ENCODE measurements around the gene H6PD.

The H6PD gene

DNA sequence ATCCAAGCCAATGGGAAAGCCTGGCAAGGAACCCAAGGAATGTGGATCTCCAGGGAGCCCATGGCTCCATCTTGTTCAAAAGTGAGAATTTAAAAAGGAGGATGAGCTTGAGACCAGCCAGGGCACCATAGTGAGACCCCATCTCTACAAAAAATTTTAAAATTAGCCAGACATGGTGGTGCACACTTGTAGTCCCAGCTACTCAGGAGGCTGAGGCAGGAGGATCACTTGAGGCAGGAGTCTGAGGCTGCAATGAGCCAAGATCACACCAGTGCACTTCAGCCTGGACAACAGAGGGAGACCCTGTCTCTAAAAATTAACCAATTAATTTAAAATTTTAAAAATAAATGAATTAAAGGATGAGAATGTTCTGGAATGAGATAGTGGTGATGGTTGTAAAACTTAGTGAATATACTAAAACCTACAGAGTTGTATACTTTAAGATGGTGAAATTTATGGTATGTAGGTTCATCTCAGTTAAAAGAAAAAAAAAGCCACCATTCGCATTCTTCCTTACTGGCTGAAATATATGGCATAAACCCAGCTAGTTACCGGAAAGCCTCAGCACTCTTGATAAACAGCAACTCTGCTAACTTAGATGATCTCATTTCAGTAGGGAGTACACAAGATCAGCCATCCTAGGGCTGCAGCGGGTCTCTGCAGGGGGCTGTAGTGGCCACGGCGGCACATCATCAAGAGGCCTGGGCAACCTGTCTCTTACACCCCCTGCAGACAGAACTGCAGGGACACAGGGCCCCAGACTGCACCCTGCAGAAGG, 48.3 kb upstream of the H6PD start (continued):
- TF ChIP-seq, protein P1, sequence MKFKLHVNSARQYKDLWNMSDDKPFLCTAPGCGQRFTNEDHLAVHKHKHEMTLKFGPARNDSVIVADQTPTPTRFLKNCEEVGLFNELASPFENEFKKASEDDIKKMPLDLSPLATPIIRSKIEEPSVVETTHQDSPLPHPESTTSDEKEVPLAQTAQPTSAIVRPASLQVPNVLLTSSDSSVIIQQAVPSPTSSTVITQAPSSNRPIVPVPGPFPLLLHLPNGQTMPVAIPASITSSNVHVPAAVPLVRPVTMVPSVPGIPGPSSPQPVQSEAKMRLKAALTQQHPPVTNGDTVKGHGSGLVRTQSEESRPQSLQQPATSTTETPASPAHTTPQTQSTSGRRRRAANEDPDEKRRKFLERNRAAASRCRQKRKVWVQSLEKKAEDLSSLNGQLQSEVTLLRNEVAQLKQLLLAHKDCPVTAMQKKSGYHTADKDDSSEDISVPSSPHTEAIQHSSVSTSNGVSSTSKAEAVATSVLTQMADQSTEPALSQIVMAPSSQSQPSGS (tag by site-specific recombination; IDR thresholded peaks at IDR 0.05; ENCODE audit: low read depth) = peak; percentile 28; the same call in 1 of the 2 replicates
- TF ChIP-seq WT1 (tag by site-specific recombination; IDR thresholded peaks at IDR 0.05) (peak; percentile 39; the same call in 1 of the 2 replicates), ZNF335 (tag by site-specific recombination; conservative IDR thresholded peaks at IDR 0.05) (no peak), ZNF610 (tag by site-specific recombination; IDR thresholded peaks at IDR 0.05; ENCODE audit: borderline replicate concordance) (no peak), ZNF121 (tag by site-specific recombination; IDR thresholded peaks at IDR 0.05) (peak; percentile 93), ZNF654 (tag by site-specific recombination; IDR thresholded peaks at IDR 0.05; ENCODE audit: low read depth) (no peak), OSR2 (tag by site-specific recombination; IDR thresholded peaks at IDR 0.05) (peak; percentile 52; the same call in 1 of the 2 replicates), SALL2 (tag by site-specific recombination; IDR thresholded peaks at IDR 0.05; ENCODE audit: borderline replicate concordance) (no peak), ZBTB21 (tag by site-specific recombination; IDR thresholded peaks at IDR 0.05) (no peak), ZEB2 (tag by site-specific recombination; IDR thresholded peaks at IDR 0.05) (0 out of 2 replicates have a peak, but pooled peaks have one; percentile 32), RBAK (tag by site-specific recombination; IDR thresholded peaks at IDR 0.05) (no peak), ZNF600 (tag by site-specific recombination; IDR thresholded peaks at IDR 0.05) (0 out of 2 replicates have a peak, but pooled peaks have one; percentile 37), ZFP41 (tag by site-specific recombination; IDR thresholded peaks at IDR 0.05; ENCODE audit: borderline replicate concordance) (no peak), ZNF555 (tag by site-specific recombination; conservative IDR thresholded peaks at IDR 0.05) (no peak), ZFP37 (tag by site-specific recombination; IDR thresholded peaks at IDR 0.05) (no peak), KLF10 (tag by site-specific recombination; IDR thresholded peaks at IDR 0.05) (no peak), ZNF548 (tag by site-specific recombination; IDR thresholded peaks at IDR 0.05) (no peak), ZNF341 (tag by site-specific recombination; IDR thresholded peaks at IDR 0.05; ENCODE audit: low read depth) (peak; percentile 59), GLI2 (tag by site-specific recombination; IDR thresholded peaks at IDR 0.05; ENCODE audit: borderline replicate concordance, low read depth) (no peak), GLIS2 (tag by site-specific recombination; IDR thresholded peaks at IDR 0.05) (peak; percentile 48; the same call in 1 of the 2 replicates)
- TF ChIP-seq, protein P2, sequence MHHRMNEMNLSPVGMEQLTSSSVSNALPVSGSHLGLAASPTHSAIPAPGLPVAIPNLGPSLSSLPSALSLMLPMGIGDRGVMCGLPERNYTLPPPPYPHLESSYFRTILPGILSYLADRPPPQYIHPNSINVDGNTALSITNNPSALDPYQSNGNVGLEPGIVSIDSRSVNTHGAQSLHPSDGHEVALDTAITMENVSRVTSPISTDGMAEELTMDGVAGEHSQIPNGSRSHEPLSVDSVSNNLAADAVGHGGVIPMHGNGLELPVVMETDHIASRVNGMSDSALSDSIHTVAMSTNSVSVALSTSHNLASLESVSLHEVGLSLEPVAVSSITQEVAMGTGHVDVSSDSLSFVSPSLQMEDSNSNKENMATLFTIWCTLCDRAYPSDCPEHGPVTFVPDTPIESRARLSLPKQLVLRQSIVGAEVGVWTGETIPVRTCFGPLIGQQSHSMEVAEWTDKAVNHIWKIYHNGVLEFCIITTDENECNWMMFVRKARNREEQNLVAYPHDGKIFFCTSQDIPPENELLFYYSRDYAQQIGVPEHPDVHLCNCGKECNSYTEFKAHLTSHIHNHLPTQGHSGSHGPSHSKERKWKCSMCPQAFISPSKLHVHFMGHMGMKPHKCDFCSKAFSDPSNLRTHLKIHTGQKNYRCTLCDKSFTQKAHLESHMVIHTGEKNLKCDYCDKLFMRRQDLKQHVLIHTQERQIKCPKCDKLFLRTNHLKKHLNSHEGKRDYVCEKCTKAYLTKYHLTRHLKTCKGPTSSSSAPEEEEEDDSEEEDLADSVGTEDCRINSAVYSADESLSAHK (tag by site-specific recombination; IDR thresholded peaks at IDR 0.05) = no peak
- TF ChIP-seq, protein P3, sequence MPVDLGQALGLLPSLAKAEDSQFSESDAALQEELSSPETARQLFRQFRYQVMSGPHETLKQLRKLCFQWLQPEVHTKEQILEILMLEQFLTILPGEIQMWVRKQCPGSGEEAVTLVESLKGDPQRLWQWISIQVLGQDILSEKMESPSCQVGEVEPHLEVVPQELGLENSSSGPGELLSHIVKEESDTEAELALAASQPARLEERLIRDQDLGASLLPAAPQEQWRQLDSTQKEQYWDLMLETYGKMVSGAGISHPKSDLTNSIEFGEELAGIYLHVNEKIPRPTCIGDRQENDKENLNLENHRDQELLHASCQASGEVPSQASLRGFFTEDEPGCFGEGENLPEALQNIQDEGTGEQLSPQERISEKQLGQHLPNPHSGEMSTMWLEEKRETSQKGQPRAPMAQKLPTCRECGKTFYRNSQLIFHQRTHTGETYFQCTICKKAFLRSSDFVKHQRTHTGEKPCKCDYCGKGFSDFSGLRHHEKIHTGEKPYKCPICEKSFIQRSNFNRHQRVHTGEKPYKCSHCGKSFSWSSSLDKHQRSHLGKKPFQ (tag by site-specific recombination; IDR thresholded peaks at IDR 0.05) = no peak
- TF ChIP-seq, protein P4, sequence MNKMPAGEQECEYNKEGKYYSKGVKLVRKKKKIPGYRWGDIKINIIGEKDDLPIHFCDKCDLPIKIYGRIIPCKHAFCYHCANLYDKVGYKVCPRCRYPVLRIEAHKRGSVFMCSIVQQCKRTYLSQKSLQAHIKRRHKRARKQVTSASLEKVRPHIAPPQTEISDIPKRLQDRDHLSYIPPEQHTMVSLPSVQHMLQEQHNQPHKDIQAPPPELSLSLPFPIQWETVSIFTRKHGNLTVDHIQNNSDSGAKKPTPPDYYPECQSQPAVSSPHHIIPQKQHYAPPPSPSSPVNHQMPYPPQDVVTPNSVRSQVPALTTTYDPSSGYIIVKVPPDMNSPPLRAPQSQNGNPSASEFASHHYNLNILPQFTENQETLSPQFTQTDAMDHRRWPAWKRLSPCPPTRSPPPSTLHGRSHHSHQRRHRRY (tag by site-specific recombination; IDR thresholded peaks at IDR 0.05) = no peak
- TF ChIP-seq, protein P5, sequence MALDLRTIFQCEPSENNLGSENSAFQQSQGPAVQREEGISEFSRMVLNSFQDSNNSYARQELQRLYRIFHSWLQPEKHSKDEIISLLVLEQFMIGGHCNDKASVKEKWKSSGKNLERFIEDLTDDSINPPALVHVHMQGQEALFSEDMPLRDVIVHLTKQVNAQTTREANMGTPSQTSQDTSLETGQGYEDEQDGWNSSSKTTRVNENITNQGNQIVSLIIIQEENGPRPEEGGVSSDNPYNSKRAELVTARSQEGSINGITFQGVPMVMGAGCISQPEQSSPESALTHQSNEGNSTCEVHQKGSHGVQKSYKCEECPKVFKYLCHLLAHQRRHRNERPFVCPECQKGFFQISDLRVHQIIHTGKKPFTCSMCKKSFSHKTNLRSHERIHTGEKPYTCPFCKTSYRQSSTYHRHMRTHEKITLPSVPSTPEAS (tag by site-specific recombination; IDR thresholded peaks at IDR 0.05) = no peak
- TF ChIP-seq, protein P6, sequence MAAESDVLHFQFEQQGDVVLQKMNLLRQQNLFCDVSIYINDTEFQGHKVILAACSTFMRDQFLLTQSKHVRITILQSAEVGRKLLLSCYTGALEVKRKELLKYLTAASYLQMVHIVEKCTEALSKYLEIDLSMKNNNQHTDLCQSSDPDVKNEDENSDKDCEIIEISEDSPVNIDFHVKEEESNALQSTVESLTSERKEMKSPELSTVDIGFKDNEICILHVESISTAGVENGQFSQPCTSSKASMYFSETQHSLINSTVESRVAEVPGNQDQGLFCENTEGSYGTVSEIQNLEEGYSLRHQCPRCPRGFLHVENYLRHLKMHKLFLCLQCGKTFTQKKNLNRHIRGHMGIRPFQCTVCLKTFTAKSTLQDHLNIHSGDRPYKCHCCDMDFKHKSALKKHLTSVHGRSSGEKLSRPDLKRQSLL (tag by site-specific recombination; IDR thresholded peaks at IDR 0.05) = no peak
- TF ChIP-seq, protein P7, sequence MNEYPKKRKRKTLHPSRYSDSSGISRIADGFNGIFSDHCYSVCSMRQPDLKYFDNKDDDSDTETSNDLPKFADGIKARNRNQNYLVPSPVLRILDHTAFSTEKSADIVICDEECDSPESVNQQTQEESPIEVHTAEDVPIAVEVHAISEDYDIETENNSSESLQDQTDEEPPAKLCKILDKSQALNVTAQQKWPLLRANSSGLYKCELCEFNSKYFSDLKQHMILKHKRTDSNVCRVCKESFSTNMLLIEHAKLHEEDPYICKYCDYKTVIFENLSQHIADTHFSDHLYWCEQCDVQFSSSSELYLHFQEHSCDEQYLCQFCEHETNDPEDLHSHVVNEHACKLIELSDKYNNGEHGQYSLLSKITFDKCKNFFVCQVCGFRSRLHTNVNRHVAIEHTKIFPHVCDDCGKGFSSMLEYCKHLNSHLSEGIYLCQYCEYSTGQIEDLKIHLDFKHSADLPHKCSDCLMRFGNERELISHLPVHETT (tag by site-specific recombination; IDR thresholded peaks at IDR 0.05) = no peak
